Panc1 (cell line): ENCODE measurements around the gene CYP8B1.

ENCODE experiments used
- CTCF ChIP-seq: fragments of 450-650 bp; IDR thresholded peaks from 2 replicates; pipeline ENCODE4 v1.5.1; 2017; ENCODE audit warnings: mild to moderate bottlenecking
- POLR2AphosphoS5 ChIP-seq: IDR thresholded peaks from 2 replicates; pipeline ENCODE4 v1.6.1; 2012; ENCODE audit warnings: mild to moderate bottlenecking, low read depth, low read length, moderate library complexity
- REST ChIP-seq, 2 experiments: IDR thresholded peaks; 2 replicates each; pipeline ENCODE4 v1.6.1; 2011 to 2012; ENCODE audit warnings: low read depth in 2 of 2, control low read depth in 1 of 2, low read length in 1 of 2, mild to moderate bottlenecking in 1 of 2, moderate library complexity in 1 of 2; ENCODE audit not compliant: insufficient read depth in 1 of 2
- SIN3A ChIP-seq: IDR thresholded peaks from 2 replicates; pipeline ENCODE4 v1.6.1; 2012; ENCODE audit warnings: low read depth, mild to moderate bottlenecking, low read length, moderate library complexity, borderline replicate concordance; ENCODE audit not compliant: insufficient read depth
- TCF7L2 ChIP-seq: IDR thresholded peaks from 2 replicates; pipeline ENCODE4 v1.6.1; 2011; ENCODE audit warnings: mild to moderate bottlenecking, low read depth, low read length, inconsistent platforms

- no peak for TF ChIP-seq CTCF
- TF ChIP-seq POLR2AphosphoS5 = no peak
- TF ChIP-seq SIN3A = no peak
- TF ChIP-seq REST (IDR thresholded peaks at IDR 0.05; ENCODE audit: insufficient read depth in 1 of 2, low read depth in 2 of 2, low read length in 1 of 2) = no peak
- no peak for TF ChIP-seq TCF7L2
Measured at GRCh38 chr3:42826141-42826540, 49.5 kb downstream of the CYP8B1 start.
